A673 (cell line): ENCODE measurements around the gene PISD. TPM values are rescaled to one million over a fixed set of nuclear protein-coding genes. Genes with fewer than 3 reads are reported as not detected.

Experiments
- BruUV-seq: library from RNA; stranded (reverse); fragments of 400-500 nt; replicated peaks from 2 replicates; lab custom pipeline; 2021; lab: Mats Ljungman, UMichigan
- CTCF ChIA-PET: fragments of 300-600 bp; sonication (Branson Sonifier 250); formaldehyde crosslinking; loops from one replicate; lab custom pipeline; 2022; ENCODE audit warnings: antibody characterized with exemption; lab: Charles Lee
- POLR2A ChIA-PET: fragments of 300-600 bp; sonication (Branson Sonifier 250); formaldehyde crosslinking; loops from one replicate; lab custom pipeline; 2022; ENCODE audit warnings: antibody characterized with exemption; ENCODE audit not compliant: low non-redundant PET; lab: Charles Lee
- DNase-seq: peaks from one replicate; pipeline ENCODE4 v3.0.0-alpha.2; 2015; ENCODE audit warnings: low spot score
- H3K27ac ChIP-seq: fragments of 200-600 bp; sonication (generic); 2 replicates; pipeline ENCODE4 v1.5.1; 2016; ENCODE audit warnings: mixed run types, low read depth, mild to moderate bottlenecking, mixed read lengths, antibody characterized with exemption, low read length; ENCODE audit not compliant: poor library complexity, severe bottlenecking
- H3K27me3 ChIP-seq: fragments of 200-600 bp; sonication (generic); replicated peaks from 2 replicates; pipeline ENCODE4 v1.6.1; 2017; ENCODE audit warnings: mixed run types, low read depth, mild to moderate bottlenecking, mixed read lengths, antibody characterized with exemption, low read length; ENCODE audit not compliant: insufficient read depth, poor library complexity
- H3K36me3 ChIP-seq: fragments of 200-600 bp; sonication (generic); 2 replicates; pipeline ENCODE4 v1.6.1; 2016; ENCODE audit warnings: mixed run types, mild to moderate bottlenecking, mixed read lengths, antibody characterized with exemption, low read length; ENCODE audit not compliant: insufficient read depth, poor library complexity, severe bottlenecking
- H3K4me1 ChIP-seq: fragments of 200-600 bp; sonication (generic); 2 replicates; pipeline ENCODE4 v1.6.1; 2017; ENCODE audit warnings: mixed run types, mild to moderate bottlenecking, mixed read lengths, antibody characterized with exemption, low read length; ENCODE audit not compliant: insufficient read depth, poor library complexity, severe bottlenecking
- H3K4me3 ChIP-seq: fragments of 200-600 bp; sonication (generic); 2 replicates; pipeline ENCODE4 v1.5.1; 2016; ENCODE audit warnings: low read depth, mixed run types, mild to moderate bottlenecking, mixed read lengths, low read length; ENCODE audit not compliant: poor library complexity, severe bottlenecking
- H3K9me3 ChIP-seq: fragments of 200-600 bp; sonication (generic); 2 replicates; pipeline ENCODE4 v1.6.1; 2016; ENCODE audit warnings: mixed run types, low read depth, mild to moderate bottlenecking, mixed read lengths, antibody characterized with exemption, low read length; ENCODE audit not compliant: poor library complexity, severe bottlenecking
- EZH2 ChIP-seq: fragments of 200-600 bp; sonication (generic); IDR thresholded peaks from 2 replicates; pipeline ENCODE4 v1.6.1; 2017; ENCODE audit warnings: borderline replicate concordance, low read depth, mild to moderate bottlenecking, mixed read lengths, antibody characterized with exemption, low read length; ENCODE audit not compliant: poor library complexity, severe bottlenecking
- intact Hi-C: fragments of 100-400 bp; cut with micrococcal nuclease; formaldehyde crosslinking; loops from one replicate; pipeline ENCODE4 v1.10.0; 2022; ENCODE audit not compliant: unreplicated experiment
- total RNA-seq: library from RNA; stranded (reverse); gene quantifications from 2 replicates; pipeline ENCODE4 v1.2.3, GENCODE V29; 2021
- TF ChIP-seq, protein P1 (sequence below): fragments of 300-800, 200-600 bp; sonication (generic); conservative IDR thresholded peaks from 2 replicates; pipeline ENCODE4 v1.5.1; 2017; ENCODE audit warnings: low read depth, mild to moderate bottlenecking, antibody characterized with exemption, low read length, moderate library complexity, mixed read lengths

The PISD gene
- total RNA-seq, 1 experiment from 2014 or later: 39.0 TPM

DNA sequence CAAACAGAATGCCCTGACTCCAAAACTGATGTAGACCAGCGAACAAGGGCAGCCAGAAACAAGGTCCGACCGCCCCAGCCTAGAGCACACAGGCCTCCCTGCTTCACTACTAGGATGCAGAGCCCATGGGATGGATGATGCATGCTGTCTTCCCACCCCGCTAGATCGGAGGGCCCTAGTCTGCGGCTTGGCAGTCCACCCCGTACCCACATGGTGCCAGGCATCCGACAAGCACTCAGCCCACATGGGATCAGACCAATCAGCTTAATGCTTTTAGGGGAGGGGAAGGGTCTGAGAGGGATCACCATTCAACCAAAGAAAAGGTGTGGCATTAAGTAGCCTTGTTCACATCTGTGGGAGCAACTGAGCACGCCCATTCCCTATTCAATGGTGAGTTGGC is 30.6 kb downstream of the PISD start:
- Histone ChIP-seq H3K4me3 (peak overlapping the region; percentile 75), H3K27ac (peak overlapping the region; percentile 92), H3K4me1 (peaks cover 5% of the 10 kb centered on the region), H3K36me3 (peaks cover 3% of the 10 kb centered on the region), H3K9me3 (no peaks in the 10 kb centered on the region), H3K27me3 (no peaks in the 10 kb centered on the region)
- no peak for TF ChIP-seq EZH2
- TF ChIP-seq, protein P1, sequence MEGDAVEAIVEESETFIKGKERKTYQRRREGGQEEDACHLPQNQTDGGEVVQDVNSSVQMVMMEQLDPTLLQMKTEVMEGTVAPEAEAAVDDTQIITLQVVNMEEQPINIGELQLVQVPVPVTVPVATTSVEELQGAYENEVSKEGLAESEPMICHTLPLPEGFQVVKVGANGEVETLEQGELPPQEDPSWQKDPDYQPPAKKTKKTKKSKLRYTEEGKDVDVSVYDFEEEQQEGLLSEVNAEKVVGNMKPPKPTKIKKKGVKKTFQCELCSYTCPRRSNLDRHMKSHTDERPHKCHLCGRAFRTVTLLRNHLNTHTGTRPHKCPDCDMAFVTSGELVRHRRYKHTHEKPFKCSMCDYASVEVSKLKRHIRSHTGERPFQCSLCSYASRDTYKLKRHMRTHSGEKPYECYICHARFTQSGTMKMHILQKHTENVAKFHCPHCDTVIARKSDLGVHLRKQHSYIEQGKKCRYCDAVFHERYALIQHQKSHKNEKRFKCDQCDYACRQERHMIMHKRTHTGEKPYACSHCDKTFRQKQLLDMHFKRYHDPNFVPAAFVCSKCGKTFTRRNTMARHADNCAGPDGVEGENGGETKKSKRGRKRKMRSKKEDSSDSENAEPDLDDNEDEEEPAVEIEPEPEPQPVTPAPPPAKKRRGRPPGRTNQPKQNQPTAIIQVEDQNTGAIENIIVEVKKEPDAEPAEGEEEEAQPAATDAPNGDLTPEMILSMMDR: no peak
- no peak for DNase-seq
- intact Hi-C loops: loop anchor here (10.0 kb wide), 1 partner anchor 177 kb away; no protein-coding TSS in a partner anchor
- ChIA-PET CTCF (interaction anchor here (0.6 kb wide), 1 partner anchor 202 kb away, joined by 4 read pairs; no protein-coding TSS in a partner anchor), POLR2A (interaction anchor here (0.6 kb wide), 1 partner anchor 19 kb away, joined by 3 read pairs; no protein-coding TSS in a partner anchor)
- BruUV-seq: no TSS peak

DNA sequence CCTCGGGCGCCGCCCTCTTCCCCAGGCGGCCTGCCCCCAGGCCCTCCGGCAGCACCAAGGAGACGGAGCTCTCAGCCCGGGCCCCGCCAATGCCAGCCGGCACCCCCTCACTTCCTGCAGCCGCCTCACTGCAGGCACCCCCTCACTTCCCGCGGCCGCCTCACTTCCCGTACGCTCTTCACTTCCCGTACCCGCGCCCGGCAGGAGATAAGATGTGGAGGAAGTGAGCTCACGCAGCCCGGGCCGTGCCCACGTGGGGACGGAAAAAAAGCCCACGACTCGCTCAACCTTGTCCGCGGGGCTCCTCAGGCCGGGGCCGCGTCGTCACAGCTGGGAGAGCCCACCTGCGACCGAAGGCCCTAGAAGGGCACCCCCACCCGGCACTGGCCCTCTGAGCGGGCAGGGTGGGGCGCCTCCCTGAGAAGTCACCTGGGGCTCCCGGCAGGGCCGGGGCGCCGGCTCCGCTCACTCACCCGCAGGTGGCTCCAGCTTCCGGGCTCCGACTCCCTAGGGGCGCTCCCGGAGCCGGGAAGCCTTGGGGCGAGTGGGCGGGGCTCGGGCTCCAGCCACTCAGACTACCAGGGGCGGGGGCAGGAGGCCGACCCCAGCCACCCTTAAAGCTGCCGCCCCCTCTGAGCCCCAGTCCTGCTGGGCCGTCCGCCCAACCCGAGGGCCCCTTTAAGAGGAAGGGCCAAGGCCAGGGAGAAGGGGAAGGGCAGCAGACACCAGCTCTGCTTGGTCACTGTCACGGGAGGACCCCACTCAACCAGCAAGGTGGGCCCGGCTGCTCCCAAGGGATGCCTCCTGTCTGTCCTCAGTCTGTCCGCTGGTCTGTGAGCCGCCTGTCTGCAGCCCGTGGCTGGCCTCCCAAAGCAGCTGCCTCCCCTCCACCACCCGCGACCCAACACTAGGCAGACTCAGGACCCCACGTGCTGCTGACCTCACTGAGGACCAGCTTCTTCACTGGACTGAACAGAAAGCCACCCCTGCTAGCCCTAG is 31.4 kb downstream of the PISD start:
- ChIA-PET POLR2A (interaction anchor here (0.6 kb wide), 1 partner anchor 20 kb away, joined by 3 read pairs; no protein-coding TSS in a partner anchor), CTCF (interaction anchor here (0.8 kb wide), 1 partner anchor 74 kb away, joined by 3 read pairs; no protein-coding TSS in a partner anchor)
- DNase-seq: peak; percentile 86
- Histone ChIP-seq H3K4me1 (peaks cover 5% of the 10 kb centered on the region), H3K4me3 (peak overlapping the region; percentile 75), H3K9me3 (no peaks in the 10 kb centered on the region), H3K36me3 (peaks cover 3% of the 10 kb centered on the region), H3K27me3 (no peaks in the 10 kb centered on the region), H3K27ac (peak overlapping the region; percentile 92)
- intact Hi-C loops: loop anchor here (10.0 kb wide), 1 partner anchor 176 kb away; no protein-coding TSS in a partner anchor
- TF ChIP-seq EZH2: no peak
- TF ChIP-seq, protein P1: no peak
- BruUV-seq: no TSS peak

DNA sequence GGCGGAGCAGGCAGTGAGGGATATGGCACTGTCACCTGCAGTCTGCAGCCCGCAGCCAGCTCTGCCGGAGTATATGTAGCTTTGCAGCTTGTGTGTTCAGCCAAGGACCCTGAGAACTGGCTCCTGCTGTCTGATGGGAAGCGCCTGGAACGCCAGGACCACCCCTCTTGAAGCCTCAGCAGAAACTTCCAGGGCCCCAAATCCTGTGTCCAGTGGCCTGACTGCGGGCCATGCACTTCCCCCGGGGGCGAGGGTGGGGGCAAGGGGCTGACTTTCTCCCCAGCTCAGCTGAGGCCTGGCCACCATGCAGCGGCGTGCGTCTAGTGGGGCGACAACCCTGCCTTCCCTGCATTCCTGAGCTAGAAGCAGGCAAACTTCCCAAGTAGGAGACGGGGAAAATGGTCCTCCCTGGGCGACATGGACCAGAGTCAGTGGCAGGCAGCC is 32.3 kb downstream of the PISD start:
- no peak for DNase-seq
- BruUV-seq: no TSS peak
- Histone ChIP-seq H3K36me3 (peaks cover 3% of the 10 kb centered on the region), H3K4me1 (peaks cover 5% of the 10 kb centered on the region), H3K27ac (peak overlapping the region; percentile 92), H3K27me3 (no peaks in the 10 kb centered on the region), H3K4me3 (peak overlapping the region; percentile 75), H3K9me3 (no peaks in the 10 kb centered on the region)
- intact Hi-C loops: loop anchor here (10.0 kb wide), 1 partner anchor 175 kb away; no protein-coding TSS in a partner anchor
- CTCF ChIA-PET: interaction anchor here (0.8 kb wide), 1 partner anchor 73 kb away, joined by 3 read pairs; no protein-coding TSS in a partner anchor
- POLR2A ChIA-PET: no interaction called here
- no peak for TF ChIP-seq EZH2
- TF ChIP-seq, protein P1: 0 out of 2 replicates have a peak, but pooled peaks have one; percentile 4
